ENCODE results near the gene PTPRN2. TPM values are rescaled to one million over a fixed set of nuclear protein-coding genes. Genes with fewer than 3 reads are reported as not detected.

The PTPRN2 gene
- total RNA-seq, 2 donors from 2014 or later = 26.1 to 55.5 TPM

DNA sequence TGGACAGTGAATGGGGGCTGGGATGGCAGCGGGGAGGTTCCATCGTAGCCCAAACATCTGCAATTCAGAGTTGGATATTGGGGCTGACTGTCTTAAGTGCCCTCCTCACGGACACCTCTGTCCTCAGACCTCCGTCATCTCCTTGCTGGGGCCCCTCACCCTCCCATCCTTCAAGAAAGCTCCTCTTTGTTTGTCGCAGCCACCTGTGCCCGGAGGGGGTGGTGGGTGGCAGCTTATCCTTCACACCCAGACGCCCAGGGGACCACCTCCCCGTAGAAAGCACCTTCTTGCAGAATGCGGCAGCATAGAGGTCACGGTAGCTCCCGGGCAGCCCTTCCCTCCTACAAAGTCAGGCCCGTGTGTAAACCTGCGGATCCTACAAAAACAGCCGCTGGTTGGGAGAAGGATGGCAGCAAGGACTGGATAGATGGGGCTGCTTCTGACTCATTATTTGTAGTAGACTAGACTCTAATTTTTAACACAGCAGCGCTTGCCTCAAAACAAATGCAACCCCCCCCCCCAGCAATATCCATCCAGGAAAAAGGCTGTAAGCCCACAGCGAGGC lies 1.3 kb upstream of the PTPRN2 start:
- Histone ChIP-seq H3K27ac (peak overlapping the region in 1 of 2 donors; percentile 88), H3K27me3 (replicated peaks; ENCODE audit: insufficient read depth) (no peaks in the 10 kb centered on the region), H3K4me3 (no peak overlapping the region), H3K9me3 (no peaks in the 10 kb centered on the region), H3K36me3 (no peaks in the 10 kb centered on the region), H3K4me1 (replicated peaks) (no peaks in the 10 kb centered on the region)
- TF ChIP-seq, protein P1, sequence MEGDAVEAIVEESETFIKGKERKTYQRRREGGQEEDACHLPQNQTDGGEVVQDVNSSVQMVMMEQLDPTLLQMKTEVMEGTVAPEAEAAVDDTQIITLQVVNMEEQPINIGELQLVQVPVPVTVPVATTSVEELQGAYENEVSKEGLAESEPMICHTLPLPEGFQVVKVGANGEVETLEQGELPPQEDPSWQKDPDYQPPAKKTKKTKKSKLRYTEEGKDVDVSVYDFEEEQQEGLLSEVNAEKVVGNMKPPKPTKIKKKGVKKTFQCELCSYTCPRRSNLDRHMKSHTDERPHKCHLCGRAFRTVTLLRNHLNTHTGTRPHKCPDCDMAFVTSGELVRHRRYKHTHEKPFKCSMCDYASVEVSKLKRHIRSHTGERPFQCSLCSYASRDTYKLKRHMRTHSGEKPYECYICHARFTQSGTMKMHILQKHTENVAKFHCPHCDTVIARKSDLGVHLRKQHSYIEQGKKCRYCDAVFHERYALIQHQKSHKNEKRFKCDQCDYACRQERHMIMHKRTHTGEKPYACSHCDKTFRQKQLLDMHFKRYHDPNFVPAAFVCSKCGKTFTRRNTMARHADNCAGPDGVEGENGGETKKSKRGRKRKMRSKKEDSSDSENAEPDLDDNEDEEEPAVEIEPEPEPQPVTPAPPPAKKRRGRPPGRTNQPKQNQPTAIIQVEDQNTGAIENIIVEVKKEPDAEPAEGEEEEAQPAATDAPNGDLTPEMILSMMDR (IDR thresholded peaks at IDR 0.05) = no peak
- TF ChIP-seq POLR2AphosphoS5 (IDR thresholded peaks at IDR 0.05) = no peak
- no peak for TF ChIP-seq POLR2A (IDR thresholded peaks at IDR 0.05)
- intact Hi-C loops (cut with DNase I) = no loop called here
- DNase-seq (ENCODE audit: low spot score) = no peak
- WGBS = 38% methylated on average over 16 of the region's 16 CpGs

DNA sequence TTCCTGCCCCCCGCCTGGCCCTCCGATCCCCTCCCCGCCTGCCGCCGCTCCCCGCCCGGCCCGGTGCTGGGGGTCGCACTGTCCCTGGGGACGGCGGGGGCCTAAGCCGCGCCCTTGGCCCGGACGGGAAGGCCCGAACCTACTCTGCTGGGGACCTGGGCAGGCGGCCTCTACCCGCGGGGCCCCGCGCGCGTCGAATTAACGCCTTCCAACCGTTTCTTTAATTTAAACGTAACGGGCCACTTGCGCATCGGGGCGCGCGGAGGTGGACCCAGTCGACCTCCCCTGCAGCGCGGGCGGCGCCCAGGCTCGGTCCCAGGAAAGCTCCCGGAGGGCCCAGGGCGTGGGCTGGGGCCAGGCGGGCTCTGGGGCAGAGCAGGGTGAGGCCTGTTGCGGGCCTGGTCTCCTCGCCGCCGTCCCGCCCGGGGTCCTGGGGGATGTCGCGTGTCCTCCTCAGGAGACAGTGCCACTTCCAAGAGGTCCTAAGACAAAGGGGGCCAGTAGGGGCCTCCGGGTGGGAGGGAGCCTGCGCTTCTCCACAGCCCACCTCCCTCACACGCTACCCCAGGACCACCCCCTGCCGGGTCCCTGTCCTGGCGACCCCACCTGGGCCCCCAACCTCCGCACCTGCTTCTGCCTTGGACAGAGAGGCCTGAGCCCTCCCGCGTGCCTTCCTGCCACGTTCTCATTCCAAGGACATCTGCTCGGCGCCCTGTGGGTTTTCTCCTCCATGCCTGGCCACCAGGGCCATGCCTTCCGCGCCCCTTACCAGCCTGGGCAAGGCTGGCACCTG lies 658 bp upstream of the PTPRN2 start:
- H3K27me3 ChIP-seq (replicated peaks; ENCODE audit: insufficient read depth) = no peaks in the 10 kb centered on the region
- DNase-seq (ENCODE audit: low spot score) = no peak
- H3K27ac ChIP-seq = peak overlapping the region in 1 of 2 donors; percentile 65

DNA sequence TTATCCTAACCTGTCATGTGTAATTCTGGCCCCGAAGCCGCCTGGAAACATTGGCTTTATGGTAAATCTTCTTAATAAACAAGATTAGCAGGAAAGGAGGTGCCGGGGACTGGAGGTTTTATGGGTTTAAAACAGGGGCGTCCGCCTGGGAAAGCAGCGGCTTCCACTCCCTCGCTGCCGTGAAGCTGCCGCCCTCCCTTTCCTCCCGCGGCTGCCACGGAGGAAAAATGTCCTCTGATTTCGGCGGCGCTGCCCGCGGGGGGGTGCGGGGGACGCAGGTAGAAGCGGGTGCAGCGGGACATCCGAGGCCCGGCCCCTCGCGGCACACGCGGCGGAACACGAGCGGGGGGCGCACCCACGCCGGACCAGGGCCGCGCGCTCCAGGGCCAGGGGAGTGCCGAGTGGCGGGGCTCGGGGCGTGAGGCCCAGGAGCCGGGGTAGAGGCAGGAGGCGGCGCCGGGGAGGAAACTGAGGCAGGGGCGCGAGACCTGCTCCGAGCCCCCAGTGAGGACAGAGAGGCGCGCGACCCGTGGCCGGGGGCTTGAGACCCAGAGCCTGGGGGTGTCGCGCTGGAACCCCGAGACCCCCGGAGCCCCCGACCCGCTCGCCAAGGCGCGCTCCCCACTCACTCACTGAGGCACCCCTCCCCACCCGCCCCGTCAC lies 993 bp downstream of the PTPRN2 start:
- intact Hi-C loops (cut with DNase I) = no loop called here
- H3K4me3 ChIP-seq = peak overlapping the region; percentile 49 to 55
- 4% methylated on average over 48 of the region's 63 CpGs for WGBS
- no peaks in the 10 kb centered on the region for H3K27me3 ChIP-seq (replicated peaks; ENCODE audit: insufficient read depth)
- H3K4me1 ChIP-seq (replicated peaks) = no peaks in the 10 kb centered on the region
- H3K9me3 ChIP-seq = no peaks in the 10 kb centered on the region
- H3K36me3 ChIP-seq = no peaks in the 10 kb centered on the region
- TF ChIP-seq POLR2A (IDR thresholded peaks at IDR 0.05) (no peak), POLR2AphosphoS5 (IDR thresholded peaks at IDR 0.05) (no peak)
- TF ChIP-seq, protein P1 (IDR thresholded peaks at IDR 0.05) = no peak
- peak overlapping the region; percentile 24 to 38 for H3K27ac ChIP-seq
- DNase-seq (ENCODE audit: low spot score) = no peak

More for the DNA sequence above, 658 bp upstream of the PTPRN2 start:
- no peaks in the 10 kb centered on the region for H3K9me3 ChIP-seq
- intact Hi-C loops (cut with DNase I) = no loop called here
- no peaks in the 10 kb centered on the region for H3K36me3 ChIP-seq
- WGBS = 13% methylated on average over 46 of the region's 63 CpGs
- TF ChIP-seq POLR2AphosphoS5 (IDR thresholded peaks at IDR 0.05) = no peak
- no peak for TF ChIP-seq POLR2A (IDR thresholded peaks at IDR 0.05)
- TF ChIP-seq, protein P1 (IDR thresholded peaks at IDR 0.05) = no peak
- peak overlapping the region; percentile 22 to 39 for H3K4me3 ChIP-seq
- H3K4me1 ChIP-seq (replicated peaks) = no peaks in the 10 kb centered on the region

DNA sequence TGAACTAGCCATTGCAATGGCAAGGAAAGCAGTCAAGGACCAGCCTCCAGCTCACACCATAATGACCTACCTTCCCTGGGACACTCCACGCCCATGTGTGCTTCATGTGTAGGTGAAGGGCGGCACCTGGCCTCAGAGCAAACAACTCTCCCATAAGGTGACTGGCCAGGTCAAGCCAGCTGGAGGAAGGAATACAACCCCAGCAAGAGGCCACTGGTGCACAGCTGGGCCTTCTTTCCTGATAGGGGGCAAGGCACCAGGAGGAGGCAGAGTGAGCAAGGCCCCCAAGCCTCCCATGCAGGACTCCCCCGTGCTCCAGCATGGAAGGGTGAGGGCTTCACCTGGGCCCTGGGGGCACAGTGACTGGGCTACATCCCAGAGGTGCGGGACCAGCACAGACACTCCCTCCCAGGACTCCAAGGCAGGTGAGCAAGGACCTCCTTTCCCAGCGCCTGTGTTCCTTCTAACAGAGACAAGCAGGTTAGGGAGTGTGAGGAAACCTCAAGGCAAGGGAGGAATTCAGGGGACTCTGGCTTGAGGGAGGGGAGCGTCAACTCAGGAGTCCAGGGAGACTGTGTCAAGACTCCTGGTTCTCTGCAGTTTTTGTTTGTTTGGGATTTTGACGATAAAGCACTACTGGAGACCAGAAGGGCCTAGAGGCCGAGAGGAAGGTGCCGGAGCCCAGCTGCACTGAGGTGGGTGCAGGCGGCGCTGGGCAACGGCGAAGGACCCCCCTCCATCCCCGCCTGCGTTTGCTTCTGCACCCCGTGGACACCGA lies 1.7 kb downstream of the PTPRN2 start:
- 40% methylated on average over 17 of the region's 17 CpGs for whole genome bisulfite sequencing
- H3K27me3 ChIP-seq (replicated peaks; ENCODE audit: insufficient read depth) = no peaks in the 10 kb centered on the region
- intact Hi-C loops (cut with DNase I) = no loop called here

More for the DNA sequence above, 1.7 kb downstream of the PTPRN2 start:
- H3K9me3 ChIP-seq = no peaks in the 10 kb centered on the region
- no peak for DNase-seq (ENCODE audit: low spot score)
- TF ChIP-seq POLR2AphosphoS5 (IDR thresholded peaks at IDR 0.05) = no peak
- TF ChIP-seq, protein P1 (IDR thresholded peaks at IDR 0.05) = no peak
- TF ChIP-seq POLR2A (IDR thresholded peaks at IDR 0.05) = no peak
- H3K36me3 ChIP-seq = no peaks in the 10 kb centered on the region
- peak overlapping the region in 1 of 2 donors; percentile 24 for H3K27ac ChIP-seq
- H3K4me1 ChIP-seq (replicated peaks) = no peaks in the 10 kb centered on the region
- H3K4me3 ChIP-seq = peak overlapping the region; percentile 49 to 55
